ENCODE results near the gene RAD51. TPM values are rescaled to one million over a fixed set of nuclear protein-coding genes. Genes with fewer than 3 reads are reported as not detected.

Gene RAD51
- total and polyA plus RNA-seq, 4 experiments from 2014 or later = 0.21 to 1.7 (median 1.3) TPM

- peak within 1 kb of the TSS; percentile 64 for H3K27ac ChIP-seq (ENCODE audit: low read depth, low read length)
- Mint-ChIP-seq H3K4me1 (peaks cover 12 to 34% (median 23%) of the 10 kb centered on the region in 4 donors), H3K27ac (peak within 1 kb of the TSS; percentile 85 to 96 (median 93)), H3K27me3 (no peaks in the 10 kb centered on the region), H3K36me3 (peaks cover 0 to 11% of the 10 kb centered on the region in 2 donors), H3K9me3 (no peaks in the 10 kb centered on the region), H3K4me3 (peak within 1 kb of the TSS; percentile 87 to 93 (median 90))
- no peaks in the 10 kb centered on the region for H3K36me3 ChIP-seq (ENCODE audit: insufficient read depth, low read length)
- CTCF ChIA-PET (ENCODE audit: partially characterized antibody) = interaction anchor here (0.8 to 2.5 kb wide), 4 partner anchors 19 to 95 kb away, joined by 4 to 6 read pairs (median 5); partner anchors contain the start of gene RAD51
- no peaks in the 10 kb centered on the region for H3K9me3 ChIP-seq (ENCODE audit: control insufficient read depth in 1 of 2, low read length in 2 of 2)
- peak within 1 kb of the TSS; percentile 61 to 81 for H3K4me3 ChIP-seq (ENCODE audit: low read length in 2 of 2)
- DNase-seq = peak; percentile 63 to 74 (median 71)
- intact Hi-C loops (cut with micrococcal nuclease) = loop anchor here (1.0 to 2.0 kb wide), 3 partner anchors 9 to 43 kb away; partner anchors contain the start of genes DNAJC17, RMDN3 and ZFYVE19
- POLR2A ChIA-PET (ENCODE audit: partially characterized antibody) = interaction anchor here (0.8 to 6.1 kb wide), 13 partner anchors 8 to 199 kb away, joined by 3 to 46 read pairs (median 7); partner anchors contain the start of genes CCDC32, CHAC1, RAD51 and RMDN3
- peaks cover 28% of the 10 kb centered on the region for H3K4me1 ChIP-seq (ENCODE audit: insufficient read depth, low read length)
- H3K27me3 ChIP-seq (ENCODE audit: insufficient read depth, low read length) = no peaks in the 10 kb centered on the region
These were observed 69.0 kb downstream of the RAD51 start, which contains the start of gene GCHFR for GRCh38 chr15:40763801-40764628. TSS of gene GCHFR (plus strand) at chr15:40764068. CDS start at chr15:40764181, 113 bp downstream.

GRCh38 chr15:40764629-40765103, 69.7 kb downstream of the RAD51 start:
- no peaks in the 10 kb centered on the region for H3K9me3 ChIP-seq (ENCODE audit: control insufficient read depth in 1 of 2, low read length in 2 of 2)
- DNase-seq = no peak
- H3K36me3 ChIP-seq (ENCODE audit: insufficient read depth, low read length) = no peaks in the 10 kb centered on the region
- H3K27me3 Mint-ChIP-seq = no peaks in the 10 kb centered on the region
- no peaks in the 10 kb centered on the region for H3K27me3 ChIP-seq (ENCODE audit: insufficient read depth, low read length)
- peak overlapping the region; percentile 61 to 81 for H3K4me3 ChIP-seq (ENCODE audit: low read length in 2 of 2)
- H3K9me3 Mint-ChIP-seq = no peaks in the 10 kb centered on the region
- H3K36me3 Mint-ChIP-seq = peaks cover 0 to 13% of the 10 kb centered on the region in 2 donors
- ChIA-PET POLR2A (ENCODE audit: partially characterized antibody) (interaction anchor here (0.7 to 6.1 kb wide), 16 partner anchors 8 to 200 kb away, joined by 3 to 46 read pairs (median 6); partner anchors contain the start of genes CCDC32, CHAC1, RAD51 and RMDN3), CTCF (ENCODE audit: partially characterized antibody) (interaction anchor here (0.8 to 2.5 kb wide), 5 partner anchors 18 to 94 kb away, joined by 3 to 6 read pairs (median 5); partner anchors contain the start of gene RAD51)
- H3K27ac ChIP-seq (ENCODE audit: low read depth, low read length) = peak overlapping the region; percentile 64
- peak overlapping the region; percentile 72 to 96 (median 92) for H3K27ac Mint-ChIP-seq
- H3K4me3 Mint-ChIP-seq = peak overlapping the region; percentile 87 to 93 (median 90)
- peaks cover 12 to 39% (median 27%) of the 10 kb centered on the region in 4 donors for H3K4me1 Mint-ChIP-seq
- H3K4me1 ChIP-seq (ENCODE audit: insufficient read depth, low read length) = peaks cover 28% of the 10 kb centered on the region
- intact Hi-C loops (cut with micrococcal nuclease) = loop anchor here (2.0 kb wide), 2 partner anchors 18 to 42 kb away; partner anchors contain the start of genes DNAJC17 and ZFYVE19

- Mint-ChIP-seq H3K27me3 (no peaks in the 10 kb centered on the region), H3K9me3 (no peaks in the 10 kb centered on the region), H3K4me3 (no peak overlapping the region), H3K36me3 (peaks cover 0 to 17% of the 10 kb centered on the region in 2 donors), H3K27ac (peak overlapping the region; percentile 53 to 92 (median 81)), H3K4me1 (peaks cover 12 to 49% (median 30%) of the 10 kb centered on the region in 4 donors)
- ChIA-PET CTCF (ENCODE audit: partially characterized antibody) (interaction anchor here (0.7 to 2.5 kb wide), 5 partner anchors 10 to 92 kb away, joined by 3 to 8 read pairs (median 4); no protein-coding TSS in a partner anchor), POLR2A (ENCODE audit: partially characterized antibody) (interaction anchor here (6.1 kb wide), 1 partner anchor 72 kb away, joined by 46 read pairs; the partner anchor contains the start of gene RAD51)
- H3K36me3 ChIP-seq (ENCODE audit: insufficient read depth, low read length) = no peaks in the 10 kb centered on the region
- no peaks in the 10 kb centered on the region for H3K9me3 ChIP-seq (ENCODE audit: control insufficient read depth in 1 of 2, low read length in 2 of 2)
- intact Hi-C loops (cut with micrococcal nuclease) = no loop called here
- H3K27ac ChIP-seq (ENCODE audit: low read depth, low read length) = peak overlapping the region; percentile 64
- peak in 1 of 5 donors; percentile 19 for DNase-seq
- no peak overlapping the region for H3K4me3 ChIP-seq (ENCODE audit: low read length in 2 of 2)
- peaks cover 28% of the 10 kb centered on the region for H3K4me1 ChIP-seq (ENCODE audit: insufficient read depth, low read length)
- H3K27me3 ChIP-seq (ENCODE audit: insufficient read depth, low read length) = no peaks in the 10 kb centered on the region
These were observed 71.3 kb downstream of the RAD51 start for GRCh38 chr15:40766194-40766815.

- Mint-ChIP-seq H3K9me3 (no peaks in the 10 kb centered on the region), H3K27me3 (no peaks in the 10 kb centered on the region), H3K4me1 (peaks cover 12 to 49% (median 30%) of the 10 kb centered on the region in 4 donors), H3K4me3 (no peak overlapping the region), H3K36me3 (peaks cover 0 to 19% of the 10 kb centered on the region in 2 donors), H3K27ac (peak overlapping the region in 1 of 7 donors; percentile 85)
- no peak overlapping the region for H3K27ac ChIP-seq (ENCODE audit: low read depth, low read length)
- no peaks in the 10 kb centered on the region for H3K9me3 ChIP-seq (ENCODE audit: control insufficient read depth in 1 of 2, low read length in 2 of 2)
- DNase-seq = no peak
- H3K4me1 ChIP-seq (ENCODE audit: insufficient read depth, low read length) = peaks cover 28% of the 10 kb centered on the region
- no peaks in the 10 kb centered on the region for H3K36me3 ChIP-seq (ENCODE audit: insufficient read depth, low read length)
- no peak overlapping the region for H3K4me3 ChIP-seq (ENCODE audit: low read length in 2 of 2)
- ChIA-PET POLR2A (ENCODE audit: partially characterized antibody) (interaction anchor here (1.1 to 6.1 kb wide), 2 partner anchors 73 to 177 kb away, joined by 4 to 46 read pairs; partner anchors contain the start of gene RAD51), CTCF (ENCODE audit: partially characterized antibody) (interaction anchor here (0.6 to 2.3 kb wide), 2 partner anchors 15 to 178 kb away, joined by 4 to 8 read pairs; no protein-coding TSS in a partner anchor)
- intact Hi-C loops (cut with micrococcal nuclease) = no loop called here
- no peaks in the 10 kb centered on the region for H3K27me3 ChIP-seq (ENCODE audit: insufficient read depth, low read length)
These were observed 72.2 kb downstream of the RAD51 start for GRCh38 chr15:40766906-40767837.

GRCh38 chr15:40767838-40768500, 73.0 kb downstream of the RAD51 start:
- DNase-seq = no peak
- ChIA-PET POLR2A (ENCODE audit: partially characterized antibody) (interaction anchor here (1.1 kb wide), 1 partner anchor 178 kb away, joined by 4 read pairs; no protein-coding TSS in a partner anchor), CTCF (ENCODE audit: partially characterized antibody) (interaction anchor here (1.1 to 2.3 kb wide), 2 partner anchors 14 to 24 kb away, joined by 4 to 8 read pairs; no protein-coding TSS in a partner anchor)
- no peaks in the 10 kb centered on the region for H3K9me3 Mint-ChIP-seq
- H3K4me3 Mint-ChIP-seq = no peak overlapping the region
- peaks cover 11 to 44% (median 30%) of the 10 kb centered on the region in 4 donors for H3K4me1 Mint-ChIP-seq
- Histone ChIP-seq H3K4me1 (ENCODE audit: insufficient read depth, low read length) (peaks cover 22% of the 10 kb centered on the region), H3K36me3 (ENCODE audit: insufficient read depth, low read length) (peaks cover 4% of the 10 kb centered on the region), H3K27me3 (ENCODE audit: insufficient read depth, low read length) (no peaks in the 10 kb centered on the region), H3K27ac (ENCODE audit: low read depth, low read length) (no peak overlapping the region), H3K4me3 (ENCODE audit: low read length in 2 of 2) (no peak overlapping the region), H3K9me3 (ENCODE audit: control insufficient read depth in 1 of 2, low read length in 2 of 2) (no peaks in the 10 kb centered on the region)
- intact Hi-C loops (cut with micrococcal nuclease) = no loop called here
- no peaks in the 10 kb centered on the region for H3K27me3 Mint-ChIP-seq
- H3K36me3 Mint-ChIP-seq = peaks cover 0 to 24% of the 10 kb centered on the region in 2 donors
- peak overlapping the region in 2 of 7 donors; percentile 65 to 70 for H3K27ac Mint-ChIP-seq
